DMS 273 treated with DMSO at 0.1 percent for 48 hours (cell line): Measurements from ENCODE around the gene IQSEC1.

Source experiments
- DNase-seq: peaks from one replicate; lab custom pipeline; 2025; lab: John Stamatoyannopoulos, UW

Gene IQSEC1

DNA sequence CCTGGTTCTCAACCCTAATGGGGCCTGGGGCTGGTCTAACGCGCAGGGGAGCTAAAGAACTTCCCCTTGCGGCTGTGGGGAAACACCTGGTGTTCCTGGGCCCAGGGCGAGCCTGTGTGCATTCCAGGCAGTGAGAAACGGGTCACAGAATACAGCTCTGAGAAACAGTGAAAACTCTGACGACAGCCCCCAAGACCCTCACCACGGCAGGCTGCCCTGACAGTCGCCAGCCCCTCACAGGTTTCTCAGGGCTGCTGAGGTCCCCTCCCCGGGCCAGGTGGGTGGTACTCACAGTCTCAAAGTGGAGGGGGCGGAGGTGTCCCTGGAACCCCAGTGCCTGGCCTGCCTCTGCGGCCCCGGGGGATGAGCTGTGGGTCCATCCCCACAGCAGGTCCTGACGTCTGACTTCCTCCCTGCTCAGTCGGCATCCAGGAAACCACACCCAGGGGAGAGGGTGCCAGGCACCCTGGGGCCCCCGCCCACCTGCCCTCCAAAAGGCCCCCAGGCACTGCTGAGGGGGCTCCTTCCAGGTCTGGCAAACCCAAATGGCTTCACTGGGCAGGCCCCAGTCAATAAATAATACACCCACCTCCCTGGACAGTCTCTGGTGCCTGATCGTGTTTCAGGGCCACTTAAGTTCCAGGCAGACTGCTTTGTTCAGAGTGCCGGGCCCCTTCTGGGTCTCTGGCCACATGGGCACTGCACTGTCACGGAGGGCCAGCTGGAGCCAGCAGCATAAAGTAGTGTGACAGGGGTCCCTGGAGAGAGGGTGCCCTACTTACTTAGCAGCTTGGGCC lies 57.7 kb downstream of the IQSEC1 start:
- DNase-seq = no peak

- DNase-seq = no peak
Measured at GRCh38 chr3:13014755-13015285, 58.4 kb downstream of the IQSEC1 start.

DNA sequence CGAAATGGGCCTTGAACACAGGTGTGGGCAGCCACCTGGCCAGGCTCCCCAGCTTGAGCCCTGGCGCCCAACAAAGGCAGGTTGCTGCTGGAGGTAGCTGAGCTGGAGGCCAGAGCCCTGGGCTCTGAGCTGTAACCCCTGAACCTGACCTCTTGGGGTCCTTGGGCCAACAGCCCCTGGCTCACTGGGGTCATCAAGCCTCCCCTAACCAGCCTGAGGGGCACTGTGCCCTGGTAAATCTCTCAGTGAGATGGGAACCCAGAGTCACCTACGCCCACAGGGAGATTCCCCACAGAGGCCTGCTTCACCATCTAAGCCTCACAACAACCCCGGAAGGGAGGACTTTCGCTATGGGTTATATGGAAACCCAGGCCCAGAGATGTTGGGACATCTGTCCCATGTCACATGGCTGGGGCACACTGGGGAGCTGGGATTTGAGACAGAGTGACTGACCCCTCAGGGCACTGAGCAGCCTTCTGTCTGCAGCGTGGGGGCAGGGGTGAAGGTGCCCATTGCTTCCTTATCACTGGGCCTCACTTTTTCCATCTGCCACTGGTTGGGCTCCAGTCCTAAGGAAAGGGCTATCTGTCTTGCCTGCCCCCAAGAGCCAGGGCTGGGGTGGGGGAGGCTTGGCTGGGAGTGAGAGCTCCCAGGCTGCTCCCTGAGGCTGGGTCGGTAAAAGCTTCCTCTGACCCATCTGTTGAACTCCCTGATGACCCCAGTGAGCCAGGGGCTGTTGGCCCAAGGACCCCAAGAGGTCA lies 59.1 kb downstream of the IQSEC1 start:
- DNase-seq = no peak

GRCh38 chr3:13013566-13013965 lies 59.7 kb downstream of the IQSEC1 start:
- DNase-seq = no peak

DNA sequence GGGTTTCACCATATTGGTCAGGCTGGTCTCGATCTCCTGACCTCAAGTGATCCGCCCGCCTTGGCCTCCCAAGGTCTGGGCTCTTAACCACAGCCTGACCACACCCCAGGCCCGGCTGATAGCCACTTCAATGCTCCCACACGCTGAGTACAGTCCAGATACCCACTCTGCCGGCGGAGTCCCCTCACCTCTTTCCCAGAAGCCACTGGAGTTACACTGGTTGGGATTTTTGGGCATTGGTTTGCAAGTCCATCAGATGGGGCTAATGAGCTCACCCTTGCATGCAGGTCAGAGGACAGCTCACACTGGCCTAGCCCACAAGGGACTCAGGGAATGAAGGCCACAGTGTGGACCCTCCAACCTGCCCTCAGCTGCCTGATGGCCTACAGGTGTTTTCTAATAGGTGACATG lies 60.1 kb downstream of the IQSEC1 start:
- no peak for DNase-seq

- DNase-seq = no peak
Measured at GRCh38 chr3:13012221-13012691, 61.0 kb downstream of the IQSEC1 start.

DNA sequence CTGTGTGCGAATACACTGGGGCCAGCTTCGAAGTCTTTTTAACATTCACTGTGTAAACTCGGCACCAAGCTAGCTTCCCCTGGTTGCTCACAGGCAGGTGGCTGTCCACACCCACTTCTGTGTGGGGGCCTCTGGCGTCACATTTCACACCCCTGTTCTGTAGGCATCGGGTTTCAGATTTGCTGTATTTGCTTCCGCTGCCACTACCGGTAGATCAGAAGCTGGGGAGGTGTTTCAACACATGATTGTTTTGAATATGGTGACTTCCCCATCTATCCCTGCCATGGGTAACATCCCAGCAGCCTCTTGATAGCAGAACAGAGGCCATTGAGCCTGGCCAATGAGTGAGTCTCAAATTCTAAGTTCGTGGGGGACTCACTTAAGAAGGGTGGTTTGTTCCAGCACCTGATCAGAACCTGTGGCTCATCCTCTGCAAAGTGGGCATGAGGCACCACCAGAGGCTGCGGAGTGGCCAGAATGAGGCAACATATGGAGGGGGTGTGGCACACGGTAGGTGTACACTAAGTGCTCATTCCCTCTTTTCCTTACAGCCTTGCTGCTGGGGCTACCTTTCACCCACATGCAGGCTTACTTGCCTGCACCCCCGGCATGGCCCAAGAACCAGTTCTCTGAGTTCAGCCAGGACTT lies 61.5 kb downstream of the IQSEC1 start:
- DNase-seq = peak; percentile 18

- no peak for DNase-seq
Measured at GRCh38 chr3:13010780-13011572, 62.3 kb downstream of the IQSEC1 start.

- DNase-seq = no peak
Measured at GRCh38 chr3:13009946-13010315, 63.3 kb downstream of the IQSEC1 start.

DNA sequence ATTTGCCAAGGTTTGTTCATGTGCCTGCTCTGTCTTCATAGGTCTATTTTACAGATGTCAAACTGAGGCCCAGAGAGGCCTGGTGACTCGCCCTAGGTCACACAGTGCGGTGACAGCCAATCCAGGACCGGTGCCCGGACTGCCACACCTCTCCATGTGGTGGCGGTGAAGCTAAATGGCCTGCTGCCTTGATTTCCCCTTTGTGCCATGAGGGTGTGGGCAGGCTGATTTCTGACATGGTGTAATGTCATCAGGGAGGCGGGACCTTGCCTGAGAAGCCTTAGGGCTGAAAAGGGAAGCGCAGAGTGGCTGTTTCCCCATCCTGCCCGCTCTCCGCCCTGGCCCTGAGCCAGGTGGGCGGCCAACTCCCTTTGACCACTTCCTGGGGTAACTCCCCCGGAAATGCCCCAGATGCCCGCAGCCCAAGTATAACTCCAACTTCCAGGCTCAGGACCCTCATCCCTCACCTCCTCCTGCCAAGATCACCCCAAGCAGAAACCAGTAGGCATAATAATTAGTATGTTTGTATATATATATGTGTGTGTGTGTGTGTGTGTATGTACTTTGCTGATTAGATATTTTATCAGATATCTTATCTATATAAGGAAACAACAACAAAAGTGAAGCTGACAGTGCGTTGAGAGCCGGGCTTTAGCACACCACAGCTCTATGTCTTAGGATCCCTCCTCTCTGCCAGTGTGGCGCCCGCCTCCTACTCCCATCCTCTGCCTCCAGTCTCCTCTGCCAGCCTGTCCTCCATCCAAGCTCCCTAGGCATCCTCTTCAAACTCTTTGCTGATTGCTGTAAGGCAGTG lies 63.9 kb downstream of the IQSEC1 start:
- no peak for DNase-seq

- no peak for DNase-seq
Measured at GRCh38 chr3:13008155-13008995, 64.9 kb downstream of the IQSEC1 start.

DNA sequence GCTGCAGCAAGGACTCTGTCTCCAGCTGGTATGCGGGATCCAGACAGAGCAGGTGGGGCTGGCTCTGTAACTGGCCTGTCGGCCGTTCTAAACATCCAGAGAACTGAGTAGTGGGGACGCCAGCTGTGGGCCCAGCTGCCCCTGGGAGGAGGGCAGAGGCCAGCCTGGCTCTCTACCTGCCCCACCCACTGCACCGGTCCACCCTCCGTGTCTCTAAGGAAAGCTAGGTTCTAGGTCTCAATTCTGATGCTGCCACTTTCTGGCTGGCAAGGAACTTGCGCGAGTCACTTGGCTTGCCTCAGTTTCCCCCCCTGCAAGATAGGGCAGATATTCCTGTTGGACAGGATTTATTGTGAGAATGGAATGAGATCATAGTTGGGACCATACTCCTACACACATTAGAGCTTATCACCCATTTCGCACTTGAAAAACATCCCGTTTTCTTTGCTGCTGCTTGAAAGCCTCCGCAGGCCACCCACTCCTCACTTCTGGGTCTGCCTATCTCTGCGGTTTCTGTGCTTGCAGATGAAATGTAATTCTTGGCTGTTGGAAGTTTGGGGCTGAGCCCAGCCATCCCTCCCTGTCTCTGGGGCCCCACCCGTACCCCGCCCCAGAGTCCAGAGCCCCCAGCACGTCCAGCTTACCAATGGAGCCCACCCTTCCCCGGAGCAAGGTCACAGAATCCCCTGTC lies 65.8 kb downstream of the IQSEC1 start:
- DNase-seq = no peak

GRCh38 chr3:13006216-13006990 lies 66.8 kb downstream of the IQSEC1 start:
- DNase-seq = no peak

GRCh38 chr3:13005301-13005700 lies 67.9 kb downstream of the IQSEC1 start:
- DNase-seq = no peak

- no peak for DNase-seq
Measured at GRCh38 chr3:13004376-13004775, 68.9 kb downstream of the IQSEC1 start.

DNA sequence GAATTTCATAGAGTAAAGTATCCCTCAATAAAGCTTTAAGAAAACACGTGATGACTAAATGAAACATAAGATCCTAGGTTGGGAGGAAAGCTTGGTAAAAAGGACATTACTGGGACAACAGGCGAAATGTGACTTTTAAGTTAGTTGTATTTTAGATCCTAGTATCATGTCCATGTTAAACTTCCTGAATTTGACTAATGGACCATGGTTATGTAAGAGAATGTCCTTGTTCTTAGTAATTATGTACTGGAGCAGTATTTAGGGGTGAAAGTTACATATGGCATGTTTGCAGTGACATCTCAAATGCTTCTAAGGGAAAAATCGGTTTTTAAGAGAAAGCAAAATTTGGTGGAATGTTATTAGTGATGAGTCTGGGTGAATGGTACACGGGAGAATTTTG lies 69.6 kb downstream of the IQSEC1 start:
- no peak for DNase-seq

DNA sequence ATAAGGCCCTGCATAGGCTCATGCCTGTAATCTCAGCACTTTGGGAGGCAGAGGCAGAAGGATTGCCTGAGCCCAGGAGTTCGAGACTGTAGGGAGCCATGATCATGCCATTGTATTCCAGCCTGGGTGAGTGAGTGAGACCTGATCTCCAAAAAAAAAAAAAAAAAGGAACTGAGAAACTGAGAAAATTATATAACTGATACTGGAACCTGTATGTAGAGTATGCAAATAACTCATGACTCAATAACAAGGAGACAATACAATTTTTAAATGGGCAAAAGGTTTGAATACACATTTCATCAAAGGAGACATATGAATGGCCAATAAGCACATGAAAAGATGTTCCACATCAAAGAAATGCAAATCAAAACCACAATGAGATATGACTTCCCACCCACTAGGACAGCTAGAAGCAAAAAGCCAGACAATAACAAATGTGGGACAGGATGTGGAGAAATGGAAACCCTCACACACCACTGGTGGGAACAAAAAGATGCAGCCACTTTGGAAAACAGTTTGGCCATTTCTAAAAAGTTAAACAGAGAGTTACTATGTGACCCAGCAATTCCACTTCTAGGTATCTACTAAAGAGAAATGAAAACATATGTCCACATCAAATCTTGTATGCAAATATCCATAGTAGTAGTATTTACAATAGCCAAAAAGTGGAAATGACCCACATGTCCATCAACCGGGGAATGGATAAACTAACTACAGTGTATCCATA lies 70.7 kb downstream of the IQSEC1 start:
- DNase-seq = no peak
